Measurements from ENCODE around the gene CLCN6. TPM values are rescaled to one million over a fixed set of nuclear protein-coding genes. Genes with fewer than 3 reads are reported as not detected.
A peak's percentile ranks its signal among the peaks of the same experiment; 100 is the strongest.

The CLCN6 gene
- total RNA-seq, 1 experiment from 2014 or later: 13.7 TPM

GRCh38 chr1:11807133-11807532 lies 1.1 kb downstream of the CLCN6 start:
- ChIA-PET POLR2A (interaction anchor here (1.0 to 2.4 kb wide), 3 partner anchors 12 to 102 kb away, joined by 3 to 24 read pairs (median 4); no protein-coding TSS in a partner anchor), CTCF (interaction anchor here (1.5 kb wide), 1 partner anchor 23 kb away, joined by 4 read pairs; no protein-coding TSS in a partner anchor), RAD21 (ENCODE audit: low non-redundant PET in 1 of 2, low total read pairs in 2 of 2, uncharacterized antibody in 2 of 2, unreplicated experiment in 2 of 2) (no interaction called here)
- intact Hi-C loops (cut with micrococcal nuclease): no loop called here
- Histone ChIP-seq H3K9ac (ENCODE audit: low read length) (peak overlapping the region; percentile 61), H3K27me3 (ENCODE audit: insufficient read depth, low read length) (no peaks in the 10 kb centered on the region), H3K27ac (ENCODE audit: low read depth, low read length) (peak overlapping the region; percentile 89; the same call in 1 of the 2 replicates), H3K36me3 (ENCODE audit: control insufficient read depth in 1 of 2, insufficient read depth in 2 of 2, low read length in 2 of 2) (peaks cover 4 to 5% of the 10 kb centered on the region in 2 experiments; a peak in 2 of 4 replicates), H4K20me1 (ENCODE audit: insufficient read depth) (no peaks in the 10 kb centered on the region), H2AFZ (ENCODE audit: low read depth, low read length, poor library complexity, severe bottlenecking) (no peak overlapping the region), H3K4me3 (replicated peaks in 1 of 2; ENCODE audit: low read depth in 1 of 2, low read length in 2 of 2) (peak overlapping the region; percentile 58 to 77), H3K9me2 (ENCODE audit: insufficient read depth) (no peaks in the 10 kb centered on the region), H3K9me3 (ENCODE audit: control insufficient read depth in 1 of 2, insufficient read depth in 1 of 2, low read depth in 1 of 2, low read length in 2 of 2) (no peaks in the 10 kb centered on the region), H3K4me2 (ENCODE audit: low read length) (peak overlapping the region; percentile 94), H3K79me2 (ENCODE audit: insufficient read depth, low read length) (peaks cover 15% of the 10 kb centered on the region), H3K4me1 (ENCODE audit: control insufficient read depth in 1 of 2, insufficient read depth in 2 of 2, low read length in 2 of 2) (peaks cover 25 to 44% of the 10 kb centered on the region in 2 experiments)
- no peak for DNase-seq (ENCODE audit: low read depth, low spot score)
- TF ChIP-seq YY1 (IDR thresholded peaks at IDR 0.05; ENCODE audit: extremely low read depth, insufficient replicate concordance, low read depth, low read length) (no peak), JUND (IDR thresholded peaks at IDR 0.05) (no peak), EGR1 (IDR thresholded peaks at IDR 0.05; ENCODE audit: low read depth) (no peak)
- TF ChIP-seq, protein P1, sequence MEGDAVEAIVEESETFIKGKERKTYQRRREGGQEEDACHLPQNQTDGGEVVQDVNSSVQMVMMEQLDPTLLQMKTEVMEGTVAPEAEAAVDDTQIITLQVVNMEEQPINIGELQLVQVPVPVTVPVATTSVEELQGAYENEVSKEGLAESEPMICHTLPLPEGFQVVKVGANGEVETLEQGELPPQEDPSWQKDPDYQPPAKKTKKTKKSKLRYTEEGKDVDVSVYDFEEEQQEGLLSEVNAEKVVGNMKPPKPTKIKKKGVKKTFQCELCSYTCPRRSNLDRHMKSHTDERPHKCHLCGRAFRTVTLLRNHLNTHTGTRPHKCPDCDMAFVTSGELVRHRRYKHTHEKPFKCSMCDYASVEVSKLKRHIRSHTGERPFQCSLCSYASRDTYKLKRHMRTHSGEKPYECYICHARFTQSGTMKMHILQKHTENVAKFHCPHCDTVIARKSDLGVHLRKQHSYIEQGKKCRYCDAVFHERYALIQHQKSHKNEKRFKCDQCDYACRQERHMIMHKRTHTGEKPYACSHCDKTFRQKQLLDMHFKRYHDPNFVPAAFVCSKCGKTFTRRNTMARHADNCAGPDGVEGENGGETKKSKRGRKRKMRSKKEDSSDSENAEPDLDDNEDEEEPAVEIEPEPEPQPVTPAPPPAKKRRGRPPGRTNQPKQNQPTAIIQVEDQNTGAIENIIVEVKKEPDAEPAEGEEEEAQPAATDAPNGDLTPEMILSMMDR (IDR thresholded peaks at IDR 0.05 in 2 of 3, conservative IDR thresholded peaks at IDR 0.05 in 1 of 3; ENCODE audit: borderline replicate concordance in 1 of 3, insufficient read depth in 1 of 3, low read depth in 2 of 3, low read length in 2 of 3): no peak
- BruUV-seq (replicated peaks): no TSS peak
- ATAC-seq: no peak

DNA sequence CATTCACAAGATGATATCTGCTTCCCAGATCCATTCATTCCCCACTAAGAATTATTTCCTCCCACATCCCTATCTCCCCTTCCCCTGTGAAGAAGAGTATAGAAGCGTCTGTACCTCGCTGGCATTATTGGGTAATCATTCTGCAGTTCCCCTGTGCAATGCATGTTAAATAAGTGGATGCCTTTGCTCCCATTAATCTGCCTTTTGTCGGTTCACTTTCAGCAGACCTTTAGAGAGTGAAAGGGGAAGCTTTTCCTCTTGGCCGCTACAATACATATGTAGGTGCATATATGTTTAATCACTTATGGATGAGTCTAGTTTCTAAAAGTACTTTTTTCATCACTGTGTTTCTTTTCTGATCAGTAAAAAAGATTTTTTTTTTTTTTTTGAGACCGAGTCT lies 7.0 kb downstream of the CLCN6 start:
- H3K36me3 ChIP-seq (ENCODE audit: control insufficient read depth in 1 of 2, insufficient read depth in 2 of 2, low read length in 2 of 2): peaks cover 12 to 15% of the 10 kb centered on the region in 2 experiments; a peak in 2 of 4 replicates
- H4K20me1 ChIP-seq (ENCODE audit: insufficient read depth): no peaks in the 10 kb centered on the region
- RAD21 ChIA-PET (ENCODE audit: low non-redundant PET in 1 of 2, low total read pairs in 2 of 2, uncharacterized antibody in 2 of 2, unreplicated experiment in 2 of 2): no interaction called here
- no peaks in the 10 kb centered on the region for H3K9me2 ChIP-seq (ENCODE audit: insufficient read depth)
- no peaks in the 10 kb centered on the region for H3K9me3 ChIP-seq (ENCODE audit: control insufficient read depth in 1 of 2, insufficient read depth in 1 of 2, low read depth in 1 of 2, low read length in 2 of 2)
- H3K4me2 ChIP-seq (ENCODE audit: low read length): no peak overlapping the region
- H3K27me3 ChIP-seq (ENCODE audit: insufficient read depth, low read length): no peaks in the 10 kb centered on the region
- no peak overlapping the region for H3K27ac ChIP-seq (ENCODE audit: low read depth, low read length)
- intact Hi-C loops (cut with micrococcal nuclease): no loop called here
- DNase-seq (ENCODE audit: low read depth, low spot score): no peak
- BruUV-seq (replicated peaks): no TSS peak
- H3K9ac ChIP-seq (ENCODE audit: low read length): no peak overlapping the region
- POLR2A ChIA-PET: no interaction called here
- no peak overlapping the region for H2AFZ ChIP-seq (ENCODE audit: low read depth, low read length, poor library complexity, severe bottlenecking)
- no peak overlapping the region for H3K4me3 ChIP-seq (replicated peaks in 1 of 2; ENCODE audit: low read depth in 1 of 2, low read length in 2 of 2)
- H3K79me2 ChIP-seq (ENCODE audit: insufficient read depth, low read length): peaks cover 3% of the 10 kb centered on the region; the same call in 1 of the 2 replicates
- CTCF ChIA-PET: no interaction called here
- H3K4me1 ChIP-seq (ENCODE audit: control insufficient read depth in 1 of 2, insufficient read depth in 2 of 2, low read length in 2 of 2): no peaks in the 10 kb centered on the region
- ATAC-seq: no peak
- TF ChIP-seq CEBPB (IDR thresholded peaks at IDR 0.05; ENCODE audit: low read depth) (no peak), SRF (IDR thresholded peaks at IDR 0.05; ENCODE audit: low read depth) (no peak), SP1 (IDR thresholded peaks at IDR 0.05; ENCODE audit: low read depth) (no peak), POLR2AphosphoS5 (IDR thresholded peaks at IDR 0.05; ENCODE audit: low read depth, low read length) (no peak), YY1 (IDR thresholded peaks at IDR 0.05; ENCODE audit: extremely low read depth, insufficient replicate concordance, low read depth, low read length) (no peak), TCF7L2 (IDR thresholded peaks at IDR 0.05; ENCODE audit: borderline replicate concordance, extremely low read depth, insufficient read depth, insufficient read length) (no peak), JUND (IDR thresholded peaks at IDR 0.05) (no peak), POLR2A (IDR thresholded peaks at IDR 0.05; ENCODE audit: borderline replicate concordance, extremely low read depth, insufficient read depth, insufficient read length) (no peak), SIN3A (IDR thresholded peaks at IDR 0.05; ENCODE audit: low read depth) (no peak), CBX3 (IDR thresholded peaks at IDR 0.05; ENCODE audit: low read depth) (no peak)
- TF ChIP-seq, protein P2, sequence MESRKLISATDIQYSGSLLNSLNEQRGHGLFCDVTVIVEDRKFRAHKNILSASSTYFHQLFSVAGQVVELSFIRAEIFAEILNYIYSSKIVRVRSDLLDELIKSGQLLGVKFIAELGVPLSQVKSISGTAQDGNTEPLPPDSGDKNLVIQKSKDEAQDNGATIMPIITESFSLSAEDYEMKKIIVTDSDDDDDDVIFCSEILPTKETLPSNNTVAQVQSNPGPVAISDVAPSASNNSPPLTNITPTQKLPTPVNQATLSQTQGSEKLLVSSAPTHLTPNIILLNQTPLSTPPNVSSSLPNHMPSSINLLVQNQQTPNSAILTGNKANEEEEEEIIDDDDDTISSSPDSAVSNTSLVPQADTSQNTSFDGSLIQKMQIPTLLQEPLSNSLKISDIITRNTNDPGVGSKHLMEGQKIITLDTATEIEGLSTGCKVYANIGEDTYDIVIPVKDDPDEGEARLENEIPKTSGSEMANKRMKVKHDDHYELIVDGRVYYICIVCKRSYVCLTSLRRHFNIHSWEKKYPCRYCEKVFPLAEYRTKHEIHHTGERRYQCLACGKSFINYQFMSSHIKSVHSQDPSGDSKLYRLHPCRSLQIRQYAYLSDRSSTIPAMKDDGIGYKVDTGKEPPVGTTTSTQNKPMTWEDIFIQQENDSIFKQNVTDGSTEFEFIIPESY (IDR thresholded peaks at IDR 0.05; ENCODE audit: extremely low read depth, insufficient replicate concordance, low read length): no peak
- TF ChIP-seq, protein P1 (IDR thresholded peaks at IDR 0.05 in 2 of 3, conservative IDR thresholded peaks at IDR 0.05 in 1 of 3; ENCODE audit: borderline replicate concordance in 1 of 3, insufficient read depth in 1 of 3, low read depth in 2 of 3, low read length in 2 of 3): no peak

Measured in HCT116 (cell line).